Activated B cell treated with CpG ODN at 0.5 μM for 24 hours (primary cell): ENCODE measurements around the gene APAF1. TPM values are rescaled to one million over a fixed set of nuclear protein-coding genes. Genes with fewer than 3 reads are reported as not detected.

ENCODE experiments used
- ATAC-seq: fragments of 200-7000 bp; cut with Tn5 transposase; one replicate; pipeline ENCODE4 v1.10.0; 2021; ENCODE audit warnings: low read depth, mild to moderate bottlenecking, moderate library complexity
- CTCF ChIA-PET: fragments of 350-600 bp; sonication (Branson Sonifier 250); formaldehyde crosslinking; loops from one replicate; lab custom pipeline; 2021; ENCODE audit warnings: antibody characterized with exemption; lab: Charles Lee
- POLR2A ChIA-PET: fragments of 350-600 bp; sonication (Branson Sonifier 250); formaldehyde crosslinking; loops from one replicate; lab custom pipeline; 2021; ENCODE audit warnings: antibody characterized with exemption; lab: Charles Lee
- DNase-seq: peaks from one replicate; pipeline ENCODE4 v3.0.0; 2022
- H3K27ac Mint-ChIP-seq: one replicate; pipeline ENCODE4 v1.8.0; 2020; ENCODE audit warnings: mixed read lengths
- H3K27me3 Mint-ChIP-seq: one replicate; pipeline ENCODE4 v1.8.0; 2021; ENCODE audit warnings: mixed read lengths
- H3K36me3 Mint-ChIP-seq: one replicate; pipeline ENCODE4 v1.8.0; 2021; ENCODE audit warnings: low read depth, mixed read lengths
- H3K4me1 Mint-ChIP-seq: one replicate; pipeline ENCODE4 v1.8.0; 2021; ENCODE audit warnings: mixed read lengths
- H3K4me3 Mint-ChIP-seq: one replicate; pipeline ENCODE4 v1.8.0; 2020; ENCODE audit warnings: mild to moderate bottlenecking, mixed read lengths
- H3K9me3 Mint-ChIP-seq: one replicate; pipeline ENCODE4 v1.8.0; 2020; ENCODE audit warnings: mixed read lengths
- CTCF ChIP-seq: fragments of 200-600 bp; IDR thresholded peaks from one replicate; pipeline ENCODE4 v1.8.0; 2022; ENCODE audit warnings: antibody characterized with exemption, mild to moderate bottlenecking
- intact Hi-C: fragments of 100-400 bp; cut with micrococcal nuclease; formaldehyde crosslinking; loops from one replicate; pipeline ENCODE4 v1.15.1; 2024
- total RNA-seq: library from RNA; stranded (reverse); gene quantifications from 2 replicates; pipeline ENCODE4 v1.2.3, GENCODE V29; 2022

The APAF1 gene
- total RNA-seq, 1 donor from 2014 or later: 24.0 TPM

- TF ChIP-seq CTCF: no peak
- no peak overlapping the region for H3K4me3 Mint-ChIP-seq
- DNase-seq: no peak
- H3K36me3 Mint-ChIP-seq: peaks cover 81% of the 10 kb centered on the region
- no peaks in the 10 kb centered on the region for H3K9me3 Mint-ChIP-seq
- POLR2A ChIA-PET: no interaction called here
- no peaks in the 10 kb centered on the region for H3K4me1 Mint-ChIP-seq
- no peak overlapping the region for H3K27ac Mint-ChIP-seq
- intact Hi-C loops: no loop called here
- ATAC-seq: no peak
- CTCF ChIA-PET: no interaction called here
- H3K27me3 Mint-ChIP-seq: no peaks in the 10 kb centered on the region
These were observed 39.1 kb downstream of the APAF1 start for GRCh38 chr12:98684199-98684598.

DNA sequence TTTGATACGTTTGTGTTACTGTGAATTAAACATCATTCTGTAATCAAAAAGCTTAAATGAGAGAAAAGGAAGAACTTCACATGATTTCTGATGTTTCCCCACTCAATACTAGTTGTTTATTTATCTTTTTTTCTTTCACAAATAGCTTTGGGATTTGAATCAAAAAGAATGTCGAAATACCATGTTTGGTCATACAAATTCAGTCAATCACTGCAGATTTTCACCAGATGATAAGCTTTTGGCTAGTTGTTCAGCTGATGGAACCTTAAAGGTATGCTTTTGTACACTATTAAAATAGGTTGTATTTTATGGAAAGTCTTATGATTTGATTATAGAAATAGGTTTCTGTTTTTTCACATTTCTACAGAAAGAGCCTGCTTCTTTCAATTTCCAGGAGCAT lies 41.5 kb downstream of the APAF1 start:
- Mint-ChIP-seq H3K9me3 (no peaks in the 10 kb centered on the region), H3K27me3 (no peaks in the 10 kb centered on the region), H3K4me3 (no peak overlapping the region), H3K27ac (no peak overlapping the region), H3K4me1 (no peaks in the 10 kb centered on the region), H3K36me3 (peaks cover 83% of the 10 kb centered on the region)
- DNase-seq (no peak), ATAC-seq (no peak)
- POLR2A ChIA-PET: no interaction called here
- no peak for TF ChIP-seq CTCF
- intact Hi-C loops: no loop called here
- CTCF ChIA-PET: no interaction called here

DNA sequence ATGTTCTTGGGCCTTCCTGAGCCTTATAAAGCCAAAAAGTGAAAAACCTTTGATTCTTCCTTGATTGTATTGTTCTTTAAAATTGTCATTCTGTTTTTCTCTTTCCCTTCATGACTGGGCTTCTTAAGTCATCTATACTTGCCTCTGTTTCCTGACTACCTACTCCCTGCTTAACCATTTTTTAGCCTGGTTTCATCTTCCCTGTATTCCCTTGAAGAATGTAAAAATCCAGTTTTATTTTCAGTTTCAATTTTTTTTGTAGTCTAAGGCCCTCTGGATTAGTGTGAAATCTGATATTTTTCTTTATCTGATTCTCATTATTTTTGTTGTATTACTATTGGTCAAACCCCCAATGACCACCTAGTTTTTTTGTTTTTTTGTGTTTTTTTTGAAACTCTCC lies 46.3 kb downstream of the APAF1 start:
- intact Hi-C loops: no loop called here
- ChIA-PET POLR2A (no interaction called here), CTCF (no interaction called here)
- no peaks in the 10 kb centered on the region for H3K4me1 Mint-ChIP-seq
- H3K9me3 Mint-ChIP-seq: no peaks in the 10 kb centered on the region
- ATAC-seq (no peak), DNase-seq (no peak)
- no peak overlapping the region for H3K27ac Mint-ChIP-seq
- H3K36me3 Mint-ChIP-seq: peaks cover 89% of the 10 kb centered on the region
- H3K27me3 Mint-ChIP-seq: no peaks in the 10 kb centered on the region
- no peak overlapping the region for H3K4me3 Mint-ChIP-seq
- TF ChIP-seq CTCF: no peak

GRCh38 chr12:98696036-98696646 lies 51.1 kb downstream of the APAF1 start:
- H3K27me3 Mint-ChIP-seq: no peaks in the 10 kb centered on the region
- ATAC-seq: no peak
- no peaks in the 10 kb centered on the region for H3K9me3 Mint-ChIP-seq
- no peak for DNase-seq
- ChIA-PET CTCF (no interaction called here), POLR2A (no interaction called here)
- no peak overlapping the region for H3K4me3 Mint-ChIP-seq
- no peak for TF ChIP-seq CTCF
- intact Hi-C loops: no loop called here
- H3K4me1 Mint-ChIP-seq: no peaks in the 10 kb centered on the region
- no peak overlapping the region for H3K27ac Mint-ChIP-seq
- H3K36me3 Mint-ChIP-seq: peaks cover 86% of the 10 kb centered on the region

DNA sequence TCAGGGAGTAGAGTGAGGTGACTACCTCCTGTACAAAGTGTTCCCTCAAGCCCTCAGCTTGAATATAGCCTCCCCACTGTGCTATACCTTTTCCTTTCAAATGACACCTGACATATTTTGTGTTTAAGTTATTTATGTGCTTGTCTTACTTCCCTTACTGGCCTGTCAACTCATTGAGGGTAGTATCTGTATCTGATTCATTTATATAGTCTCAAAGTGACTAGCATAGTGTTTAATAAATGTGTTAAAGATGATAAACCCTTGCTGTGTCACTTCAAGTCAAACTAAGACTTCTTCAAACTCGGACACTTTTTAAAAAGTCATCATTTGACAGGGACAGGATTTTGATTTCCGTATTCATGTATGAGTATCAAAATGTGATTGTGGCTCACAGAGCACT lies 52.1 kb downstream of the APAF1 start:
- POLR2A ChIA-PET: no interaction called here
- Mint-ChIP-seq H3K4me3 (no peak overlapping the region), H3K27ac (no peak overlapping the region), H3K9me3 (no peaks in the 10 kb centered on the region), H3K36me3 (peaks cover 84% of the 10 kb centered on the region), H3K4me1 (no peaks in the 10 kb centered on the region), H3K27me3 (no peaks in the 10 kb centered on the region)
- intact Hi-C loops: no loop called here
- DNase-seq (no peak), ATAC-seq (no peak)
- TF ChIP-seq CTCF: no peak
- CTCF ChIA-PET: no interaction called here
